ENCODE measurements around the gene STARD13.

The STARD13 gene

GRCh38 chr13:33210090-33210489 lies 75.5 kb downstream of the STARD13 start:
- TF ChIP-seq, protein P1, sequence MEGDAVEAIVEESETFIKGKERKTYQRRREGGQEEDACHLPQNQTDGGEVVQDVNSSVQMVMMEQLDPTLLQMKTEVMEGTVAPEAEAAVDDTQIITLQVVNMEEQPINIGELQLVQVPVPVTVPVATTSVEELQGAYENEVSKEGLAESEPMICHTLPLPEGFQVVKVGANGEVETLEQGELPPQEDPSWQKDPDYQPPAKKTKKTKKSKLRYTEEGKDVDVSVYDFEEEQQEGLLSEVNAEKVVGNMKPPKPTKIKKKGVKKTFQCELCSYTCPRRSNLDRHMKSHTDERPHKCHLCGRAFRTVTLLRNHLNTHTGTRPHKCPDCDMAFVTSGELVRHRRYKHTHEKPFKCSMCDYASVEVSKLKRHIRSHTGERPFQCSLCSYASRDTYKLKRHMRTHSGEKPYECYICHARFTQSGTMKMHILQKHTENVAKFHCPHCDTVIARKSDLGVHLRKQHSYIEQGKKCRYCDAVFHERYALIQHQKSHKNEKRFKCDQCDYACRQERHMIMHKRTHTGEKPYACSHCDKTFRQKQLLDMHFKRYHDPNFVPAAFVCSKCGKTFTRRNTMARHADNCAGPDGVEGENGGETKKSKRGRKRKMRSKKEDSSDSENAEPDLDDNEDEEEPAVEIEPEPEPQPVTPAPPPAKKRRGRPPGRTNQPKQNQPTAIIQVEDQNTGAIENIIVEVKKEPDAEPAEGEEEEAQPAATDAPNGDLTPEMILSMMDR (IDR thresholded peaks at IDR 0.05; ENCODE audit: low read depth, low read length), result no peak
- DNase-seq (ENCODE audit: extremely low read depth, low read depth), result no peak

GRCh38 chr13:33208290-33209220 lies 77.0 kb downstream of the STARD13 start:
- DNase-seq (ENCODE audit: extremely low read depth, low read depth), result no peak

DNA sequence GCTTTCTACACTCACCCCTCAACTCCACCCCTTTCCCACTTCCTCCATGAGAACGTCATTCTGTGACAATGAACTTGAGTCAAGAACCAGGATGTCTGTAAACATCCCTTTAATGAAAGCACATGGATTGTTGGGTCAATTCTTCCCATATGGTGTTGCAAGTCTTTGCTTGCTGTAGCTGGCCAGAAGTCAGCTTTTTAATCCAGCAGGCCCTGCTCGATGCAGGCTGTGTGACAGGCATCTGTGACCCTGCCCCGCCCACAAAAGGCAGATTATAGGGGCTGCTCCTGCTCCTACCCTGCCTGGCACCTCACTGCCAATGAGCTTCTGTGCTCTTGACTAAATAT lies 78.0 kb downstream of the STARD13 start:
- TF ChIP-seq, protein P1 (IDR thresholded peaks at IDR 0.05; ENCODE audit: low read depth, low read length), result no peak
- peak; percentile 95 for DNase-seq (ENCODE audit: extremely low read depth, low read depth)

More at GRCh38 chr13:33208290-33209220, 77.0 kb downstream of the STARD13 start:
- TF ChIP-seq, protein P1 (IDR thresholded peaks at IDR 0.05; ENCODE audit: low read depth, low read length), result no peak

DNA sequence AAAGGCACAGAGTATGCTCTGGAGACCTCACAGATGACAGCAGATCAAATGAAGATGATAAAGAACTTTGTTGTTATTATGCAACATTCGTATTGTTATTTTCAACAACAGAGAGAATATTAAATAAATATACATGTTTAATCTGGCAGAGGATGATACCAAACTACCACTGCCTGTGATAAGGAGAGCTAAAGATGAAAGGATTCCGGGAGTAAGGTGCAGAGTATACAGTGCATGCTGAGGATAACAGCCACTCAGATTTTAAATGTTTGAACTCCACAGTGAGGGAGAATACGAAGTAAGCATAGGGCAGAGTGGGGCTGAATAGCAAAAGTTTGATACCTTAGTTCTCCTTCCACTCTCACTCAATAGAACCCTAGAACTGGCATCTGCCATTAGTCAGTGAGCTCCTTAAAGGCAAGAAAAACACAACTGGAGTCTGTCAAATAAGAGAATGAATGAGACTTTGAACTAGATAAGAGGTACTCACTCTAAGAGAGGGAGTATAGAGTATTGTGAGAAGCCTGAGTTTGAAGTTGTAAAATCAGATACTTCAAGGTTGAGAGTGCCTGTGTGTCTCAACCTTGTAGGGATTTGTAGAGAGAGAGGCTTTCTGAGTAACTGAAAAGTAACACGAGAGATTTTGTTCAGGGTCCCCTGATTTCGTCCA lies 78.5 kb downstream of the STARD13 start:
- DNase-seq (ENCODE audit: extremely low read depth, low read depth), result no peak

GRCh38 chr13:33206425-33206824 lies 79.1 kb downstream of the STARD13 start:
- no peak for DNase-seq (ENCODE audit: extremely low read depth, low read depth)
- TF ChIP-seq, protein P1 (IDR thresholded peaks at IDR 0.05; ENCODE audit: low read depth, low read length), result no peak

More for the DNA sequence above, 78.5 kb downstream of the STARD13 start:
- TF ChIP-seq, protein P1 (IDR thresholded peaks at IDR 0.05; ENCODE audit: low read depth, low read length), result no peak

DNA sequence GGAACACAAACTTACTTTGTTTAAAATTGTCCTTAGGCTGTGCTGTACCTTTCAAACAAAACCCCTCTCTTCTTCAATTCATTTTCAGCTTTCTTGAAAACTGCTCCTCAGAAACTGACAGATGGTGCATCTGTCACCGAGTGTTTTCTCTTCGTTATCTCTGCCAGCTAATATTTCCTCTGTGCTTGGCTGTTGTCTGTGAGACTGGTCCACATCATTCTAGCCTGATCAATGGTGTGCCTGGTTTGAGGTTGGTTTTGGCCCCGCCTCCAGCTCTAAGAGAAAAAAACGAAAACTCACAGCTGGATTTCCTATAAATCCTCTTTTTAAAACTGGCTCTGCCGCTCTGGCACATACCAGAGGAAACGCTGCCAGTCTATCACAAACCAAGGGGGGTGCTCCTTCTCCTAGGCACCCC lies 79.7 kb downstream of the STARD13 start:
- TF ChIP-seq, protein P1 (IDR thresholded peaks at IDR 0.05; ENCODE audit: low read depth, low read length), result no peak
- no peak for DNase-seq (ENCODE audit: extremely low read depth, low read depth)

DNA sequence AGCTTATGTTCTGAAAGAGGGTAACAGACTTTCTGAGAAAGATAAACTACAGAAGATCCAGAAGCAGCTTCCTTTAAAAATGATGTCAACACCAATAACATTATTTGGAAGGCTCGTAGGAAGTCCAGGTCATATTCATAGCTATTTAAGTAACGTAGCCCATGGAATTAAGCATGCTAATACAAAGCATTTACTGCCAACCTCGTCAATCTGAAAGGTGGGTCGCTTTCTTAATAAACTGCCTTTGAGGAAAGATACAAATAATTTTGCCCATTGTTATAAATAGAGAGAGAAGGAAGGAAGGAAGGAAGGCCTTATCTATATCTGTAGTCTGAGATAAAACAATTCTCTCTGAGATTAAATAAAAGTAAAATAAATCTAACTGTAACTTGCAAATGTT lies 80.3 kb downstream of the STARD13 start:
- TF ChIP-seq, protein P1 (IDR thresholded peaks at IDR 0.05; ENCODE audit: low read depth, low read length), result no peak
- no peak for DNase-seq (ENCODE audit: extremely low read depth, low read depth)
